Activated naive CD4-positive, alpha-beta T cell treated with anti-CD3 and anti-CD28 coated beads, Interleukin-2, amount 50 U/mL, for 16 hours (primary cell): Measurements from ENCODE around the gene CMSS1.

Source experiments
- DNase-seq: peaks from one replicate; pipeline ENCODE4 v3.0.0-alpha.2; 2020

Gene CMSS1

DNA sequence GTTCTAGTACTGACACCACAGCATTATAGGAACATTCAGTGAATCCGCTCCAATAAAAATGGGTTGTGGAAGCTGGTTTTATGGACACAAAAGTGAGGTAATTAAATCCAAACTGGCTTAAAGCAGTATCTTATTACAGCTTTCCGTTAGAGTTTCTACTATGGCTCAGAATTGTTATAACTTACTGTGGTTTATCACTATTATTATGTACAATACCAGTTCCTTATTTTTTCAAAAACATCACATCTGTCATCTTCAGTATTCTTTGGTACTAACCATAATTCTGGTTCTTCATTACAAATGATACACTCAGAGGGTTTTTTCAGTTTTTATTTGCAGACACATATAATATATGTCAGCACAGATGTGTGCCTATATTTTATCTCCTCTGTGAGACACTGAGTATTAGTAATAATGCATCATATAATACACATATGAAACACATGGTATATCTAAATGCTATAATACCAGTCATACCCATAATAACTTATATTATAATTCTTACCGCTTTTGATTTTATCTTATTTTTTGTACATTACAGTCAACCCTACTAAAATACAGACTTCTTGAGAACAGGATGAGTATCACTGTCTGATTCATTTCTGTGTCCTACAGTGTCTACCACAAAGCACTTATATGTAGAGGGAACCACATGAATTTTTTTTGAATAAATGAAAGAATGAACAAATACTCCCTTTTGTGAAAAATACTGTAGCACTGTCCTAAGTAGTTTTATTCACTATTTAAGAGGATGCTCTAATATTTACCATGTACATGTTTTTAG, 39.0 kb downstream of the CMSS1 start:
- no peak for DNase-seq

DNA sequence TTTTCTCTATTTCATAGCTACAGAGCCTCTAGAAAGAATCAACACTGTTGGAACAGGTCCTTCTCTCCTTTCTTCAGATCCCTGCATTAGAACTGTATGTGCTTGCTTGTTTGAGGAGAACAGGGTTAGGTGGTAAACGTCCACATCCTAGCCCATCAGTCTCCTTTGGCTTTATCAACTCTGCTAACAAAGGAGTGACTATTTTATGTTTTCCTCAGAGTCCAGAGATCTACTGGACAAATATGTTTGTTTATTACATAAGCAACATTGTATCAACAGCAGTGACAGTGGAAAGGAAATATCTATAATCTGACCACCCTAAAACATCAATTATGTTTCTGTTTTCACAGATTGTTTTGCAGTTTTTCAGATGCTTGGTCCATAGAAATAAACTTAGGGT, 39.6 kb downstream of the CMSS1 start:
- DNase-seq = no peak

DNA sequence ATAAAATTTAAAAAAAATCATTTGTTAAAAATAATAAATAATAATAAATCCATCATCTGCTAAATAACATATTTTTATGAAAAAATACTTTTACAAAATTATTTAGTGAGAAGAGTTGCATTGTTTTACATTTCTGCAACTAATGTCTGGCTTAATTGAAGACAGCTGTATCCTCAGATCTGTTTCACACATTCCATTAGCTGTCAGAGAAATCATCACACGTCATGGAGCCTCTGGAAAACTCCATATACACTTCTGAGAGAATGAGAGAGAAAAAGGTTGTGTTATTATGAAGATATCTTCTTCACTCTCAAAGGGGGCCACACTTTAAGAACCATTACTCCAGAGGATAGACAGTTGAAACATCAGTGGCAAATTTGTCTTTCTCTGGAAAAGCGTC, 40.8 kb downstream of the CMSS1 start:
- no peak for DNase-seq

DNA sequence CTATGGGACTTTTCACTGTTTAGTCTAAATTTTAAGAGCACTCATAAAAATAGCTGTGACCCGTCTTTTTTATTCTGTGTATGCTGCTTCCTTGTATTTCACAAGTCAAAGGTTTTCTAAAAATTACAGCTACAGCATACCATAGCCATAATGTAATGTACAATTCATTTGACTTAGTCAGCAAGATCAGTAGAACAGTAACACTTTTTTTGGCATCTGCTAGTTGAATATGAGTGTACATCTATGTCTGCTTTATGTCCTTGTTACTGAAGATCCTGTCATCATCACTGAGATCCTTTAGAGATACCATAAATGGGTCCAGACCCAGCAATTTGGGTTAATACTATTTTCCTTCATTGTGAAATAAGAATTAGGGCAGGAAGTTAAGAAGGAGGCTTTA, 42.2 kb downstream of the CMSS1 start:
- no peak for DNase-seq

GRCh38 chr3:99861216-99861615, 43.6 kb downstream of the CMSS1 start:
- DNase-seq = no peak

- DNase-seq = no peak
Observed at GRCh38 chr3:99862208-99862607, 44.5 kb downstream of the CMSS1 start.

DNA sequence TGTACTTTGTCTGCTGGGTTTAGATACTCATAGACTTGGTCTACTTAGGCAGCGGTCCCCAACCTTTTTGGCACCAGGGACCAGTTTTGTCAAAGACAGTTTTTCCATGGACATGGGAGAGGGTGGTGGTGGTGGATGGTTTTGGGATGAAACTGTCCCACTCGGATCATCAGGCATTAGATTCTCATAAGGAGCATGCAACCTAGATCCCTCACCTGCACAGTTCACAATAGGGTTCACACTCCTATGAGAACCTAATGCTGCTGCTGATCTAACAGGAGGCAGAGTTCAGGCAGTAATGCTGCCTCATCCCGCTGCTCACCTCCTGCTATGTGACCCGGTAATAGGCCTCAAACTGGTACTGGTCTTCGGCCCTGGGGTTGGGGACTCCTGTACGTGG, 45.3 kb downstream of the CMSS1 start:
- no peak for DNase-seq

DNA sequence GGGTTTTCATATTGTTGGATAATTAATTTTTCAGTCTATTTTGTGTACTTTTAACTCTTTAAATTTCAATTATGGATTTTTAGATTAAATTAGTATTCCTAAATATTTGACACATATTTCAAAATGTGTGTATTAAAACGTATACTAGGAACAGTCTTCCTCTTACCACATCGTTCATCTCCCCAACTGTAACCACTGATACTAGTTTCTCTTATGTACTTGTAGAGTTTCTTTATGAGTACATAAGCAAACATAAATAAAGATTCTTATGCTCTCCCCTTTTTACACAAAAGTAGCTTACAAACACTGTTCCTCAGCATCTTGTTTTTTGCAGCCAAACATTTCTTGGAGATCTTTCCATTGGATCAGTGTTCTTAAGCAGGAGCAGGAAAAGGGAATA, 45.9 kb downstream of the CMSS1 start:
- DNase-seq = no peak

- DNase-seq = no peak
Observed at GRCh38 chr3:99864289-99864688, 46.6 kb downstream of the CMSS1 start.

DNA sequence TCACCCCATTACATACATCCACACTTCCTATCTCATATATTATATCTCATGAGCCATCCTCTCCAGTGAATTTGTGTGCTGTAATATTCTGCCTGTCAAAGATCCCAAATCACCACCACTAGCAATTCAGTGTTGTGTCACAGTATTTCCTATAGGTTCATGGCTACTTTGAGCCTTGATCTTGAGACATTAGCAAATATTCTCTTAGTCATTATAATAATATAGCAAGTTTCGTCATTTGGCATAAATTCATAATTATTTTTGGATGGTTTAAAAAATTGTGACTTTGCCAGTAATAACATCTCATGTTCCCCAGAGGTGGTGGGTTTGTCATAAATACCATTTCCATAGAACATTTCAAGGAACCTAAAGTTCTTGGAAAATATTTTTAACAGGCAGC, 47.7 kb downstream of the CMSS1 start:
- no peak for DNase-seq

GRCh38 chr3:99866261-99866761, 48.6 kb downstream of the CMSS1 start:
- DNase-seq = no peak

DNA sequence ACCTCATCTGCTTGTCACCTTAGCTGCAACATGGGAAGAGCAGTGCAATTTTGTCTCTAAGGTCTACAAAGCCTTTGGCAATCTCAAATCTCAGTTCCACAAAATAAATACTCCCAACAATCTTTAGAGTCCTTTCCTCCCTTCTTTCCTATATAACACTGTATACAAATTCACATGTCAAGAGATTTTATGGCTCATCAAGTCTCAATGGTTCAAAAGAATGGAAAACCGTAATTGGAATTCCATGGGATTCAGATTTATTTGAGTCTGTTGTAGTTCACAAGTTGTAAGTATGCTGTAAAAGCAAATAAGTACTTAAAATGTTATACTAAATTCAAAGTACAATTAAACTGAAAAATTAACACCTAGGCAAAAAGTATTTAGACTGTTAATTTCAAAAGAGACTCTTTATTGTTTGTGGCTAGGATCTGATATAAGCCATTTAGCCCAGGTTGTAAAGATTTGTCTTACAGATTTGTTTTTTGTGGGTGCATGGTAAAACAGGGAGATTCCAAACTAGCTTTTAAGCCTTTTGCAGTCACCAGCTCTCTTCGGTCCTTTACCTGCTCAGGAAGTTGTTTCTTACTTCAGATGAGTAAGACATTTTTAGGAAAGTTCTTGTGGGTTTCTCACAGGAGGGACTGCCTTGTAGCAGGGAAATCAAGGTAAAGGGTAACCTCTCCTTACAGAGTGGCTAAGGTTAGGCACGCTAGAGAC, 50.1 kb downstream of the CMSS1 start:
- no peak for DNase-seq

DNA sequence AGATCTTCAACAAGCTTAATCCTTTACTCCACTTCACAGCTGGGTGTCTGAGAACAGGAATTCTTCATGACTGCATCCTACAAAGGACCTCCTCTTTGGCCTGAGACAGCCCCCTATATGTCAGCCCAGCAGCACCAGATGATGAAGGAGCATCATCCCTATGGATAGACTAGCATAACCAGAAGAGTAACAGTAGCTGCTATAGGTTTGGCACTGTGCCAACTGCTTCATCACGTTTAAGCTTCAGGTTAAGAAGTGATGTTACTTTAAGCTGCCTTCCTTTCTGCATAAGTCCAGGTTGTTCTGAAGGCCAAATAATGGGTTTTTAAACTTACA, 50.6 kb downstream of the CMSS1 start:
- no peak for DNase-seq

DNA sequence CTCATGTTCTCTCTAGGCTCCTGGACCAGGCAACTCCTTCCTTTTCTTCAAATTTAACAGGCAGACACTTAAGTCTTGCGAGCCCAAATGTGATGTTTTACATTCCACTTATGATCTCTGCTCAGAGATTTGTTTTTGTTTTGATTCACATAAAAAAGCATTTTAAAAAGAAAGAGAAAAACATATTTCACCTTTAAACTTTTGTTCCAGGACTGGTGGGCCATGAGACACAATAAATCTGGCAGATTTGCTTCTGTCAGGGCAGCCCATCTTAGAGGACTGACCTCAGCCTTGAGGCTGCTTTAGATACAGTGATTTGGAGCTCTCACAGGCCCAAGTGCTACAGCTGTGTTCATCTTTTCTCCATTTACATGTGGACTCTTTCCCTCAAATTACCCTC, 52.0 kb downstream of the CMSS1 start:
- DNase-seq = no peak

- no peak for DNase-seq
Observed at GRCh38 chr3:99870712-99871111, 53.0 kb downstream of the CMSS1 start.

GRCh38 chr3:99871231-99872045, 53.8 kb downstream of the CMSS1 start:
- no peak for DNase-seq

DNA sequence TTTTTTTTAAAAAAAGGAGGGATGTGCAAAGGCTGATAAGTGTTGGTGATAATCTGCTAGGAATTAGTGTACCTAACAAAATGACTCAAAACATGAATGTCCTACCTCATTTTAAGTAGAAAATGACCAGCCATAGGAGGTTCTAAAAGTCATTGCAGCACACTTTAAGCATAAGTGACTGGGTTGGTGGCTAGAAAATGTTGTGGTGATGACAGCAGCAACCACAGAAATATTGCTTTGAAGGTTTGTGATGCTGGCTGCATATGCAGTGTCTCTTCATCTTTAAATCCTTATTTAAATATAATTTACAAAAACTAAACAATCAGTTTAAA, 55.2 kb downstream of the CMSS1 start:
- no peak for DNase-seq

DNA sequence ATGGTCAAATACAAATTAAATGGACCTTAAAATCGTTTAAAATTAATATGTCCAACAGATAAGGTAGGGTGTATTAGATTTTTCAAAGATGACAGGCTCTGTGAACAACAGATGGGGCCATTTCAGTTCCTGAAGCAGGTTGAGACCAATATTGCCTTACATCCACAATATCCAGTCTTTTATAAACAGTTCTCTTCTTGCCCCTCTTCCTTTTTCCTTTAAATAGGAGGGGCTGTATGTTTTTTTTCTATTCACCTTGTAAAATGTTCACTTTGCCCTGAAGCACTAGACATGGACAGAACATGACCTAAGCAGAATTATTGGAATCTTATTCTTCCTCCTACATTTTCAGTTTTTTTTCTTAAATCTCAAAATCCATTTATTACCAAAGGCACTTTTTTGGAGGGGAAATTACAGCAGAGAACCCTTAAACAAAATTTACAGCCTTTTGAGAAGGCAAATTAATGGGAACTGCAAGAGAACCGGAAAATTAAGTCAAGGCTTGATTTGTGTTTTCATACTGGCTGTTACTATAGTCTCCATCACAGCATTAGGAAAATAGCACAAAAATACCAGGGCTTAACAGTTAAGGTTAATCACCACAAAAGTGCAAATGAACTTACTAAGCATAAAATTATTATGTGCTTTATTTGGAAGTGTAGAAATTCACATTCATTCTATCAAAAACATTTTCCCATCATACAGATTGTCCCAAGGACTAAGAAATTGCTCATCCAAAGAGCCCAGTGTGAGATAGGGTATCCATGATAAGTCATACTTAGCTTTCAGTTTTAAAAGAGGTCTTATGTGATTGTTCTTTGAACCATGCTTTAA, 55.8 kb downstream of the CMSS1 start:
- no peak for DNase-seq

DNA sequence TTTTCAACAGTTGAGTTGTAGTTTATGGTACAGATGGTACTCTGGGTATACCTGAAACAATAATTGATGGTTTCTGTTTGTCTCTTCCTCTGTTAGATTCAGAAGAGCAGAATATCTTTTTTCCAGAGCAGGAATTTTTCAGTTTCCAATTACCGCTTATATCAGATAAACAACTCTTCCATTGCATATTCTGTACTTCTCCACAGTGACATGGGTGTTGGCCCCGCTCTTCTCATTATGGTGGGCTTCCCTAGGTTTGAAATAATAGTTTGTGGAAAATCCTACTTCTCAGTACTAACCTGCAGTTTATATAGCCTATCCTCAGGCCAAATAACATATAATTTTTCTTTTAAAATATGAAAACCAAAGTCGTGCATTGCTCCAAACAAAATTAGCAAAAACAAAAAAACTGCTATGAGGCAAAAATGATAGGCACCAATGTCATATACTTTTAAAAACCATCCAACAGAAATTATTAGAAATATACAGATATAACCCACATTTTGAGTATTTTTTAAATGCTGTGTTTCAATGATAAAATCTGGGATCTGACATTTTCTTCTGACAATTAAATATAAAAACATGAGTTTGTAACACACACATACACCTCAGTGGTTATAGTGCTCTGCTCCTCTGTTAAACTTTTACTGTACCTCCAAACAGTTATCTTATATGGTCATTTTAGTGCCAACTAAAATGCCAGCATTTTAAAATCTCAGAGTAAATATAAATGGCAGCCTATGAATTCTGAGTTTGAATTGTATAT, 56.8 kb downstream of the CMSS1 start:
- no peak for DNase-seq

GRCh38 chr3:99875581-99875928, 57.9 kb downstream of the CMSS1 start:
- no peak for DNase-seq

DNA sequence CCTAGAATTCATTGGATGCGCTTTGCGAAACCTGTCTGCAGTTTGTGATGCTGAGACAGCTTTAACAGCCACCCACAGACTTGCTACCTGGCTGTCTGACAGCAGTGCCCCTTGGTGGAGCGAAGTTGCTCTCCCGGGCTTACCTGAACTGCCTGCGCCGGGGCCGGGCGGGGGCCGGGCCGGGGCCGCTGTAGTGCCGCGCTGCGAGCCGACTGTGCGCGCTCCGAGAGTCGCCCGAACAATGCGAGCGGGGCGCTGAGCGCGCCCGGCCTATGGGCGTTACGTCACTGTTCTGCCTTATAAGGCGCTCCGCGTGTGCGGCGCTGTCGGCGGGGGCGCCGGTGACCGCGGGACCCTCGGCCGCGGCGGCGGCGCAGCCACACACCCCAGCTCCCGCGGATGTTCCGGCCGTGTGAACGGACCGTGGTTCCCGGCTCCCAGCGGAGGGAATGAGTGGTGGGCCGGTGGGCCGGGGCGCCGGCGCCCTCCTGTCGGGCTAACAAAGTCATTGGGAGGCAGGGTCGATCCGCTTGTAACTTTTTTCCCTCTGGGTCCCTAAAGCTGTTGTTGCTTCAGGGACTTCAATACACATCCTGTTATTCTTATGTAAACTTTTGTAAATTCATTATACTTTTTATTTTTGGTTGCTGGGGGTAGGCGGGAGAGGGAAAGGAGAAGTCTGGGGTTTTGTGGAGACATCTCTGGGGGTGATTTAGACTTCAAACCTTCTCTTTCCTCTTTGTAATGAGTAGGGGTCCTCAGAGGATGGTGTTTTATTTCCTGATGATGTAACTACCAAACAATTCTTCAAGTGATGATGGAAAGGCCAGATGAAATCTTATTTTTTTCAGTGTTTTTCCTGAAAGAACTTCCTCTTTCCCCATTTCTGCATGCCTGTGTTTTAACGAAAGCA, 58.5 kb downstream of the CMSS1 start:
- peak; percentile 68 for DNase-seq
